Caco-2 (cell line): ENCODE results near the gene CDRT15. TPM values are rescaled to one million over a fixed set of nuclear protein-coding genes. Genes with fewer than 3 reads are reported as not detected.
"Not testable (repeated sequence)": the region's sequence is repeated elsewhere in the genome, so short reads cannot be mapped to it uniquely, and the experiment has no call there.

ENCODE experiments used
- BruUV-seq: library from RNA; stranded (reverse); fragments of 400-500 nt; replicated peaks from 2 replicates; lab custom pipeline; 2021; lab: Mats Ljungman, UMichigan
- CTCF ChIA-PET: fragments of 300-600 bp; sonication (Branson Sonifier 250); formaldehyde crosslinking; loops from one replicate; lab custom pipeline; 2022; ENCODE audit warnings: antibody characterized with exemption; lab: Charles Lee
- POLR2A ChIA-PET: fragments of 300-600 bp; sonication (Branson Sonifier 250); formaldehyde crosslinking; loops from one replicate; lab custom pipeline; 2022; ENCODE audit warnings: antibody characterized with exemption; lab: Charles Lee
- DNase-seq, 2 experiments: peaks; one replicate each; pipeline versions ENCODE4 v3.0.0 to v3.0.0-alpha.2; 2020 to 2022
- H3K27me3 ChIP-seq: replicated peaks from 2 replicates; pipeline ENCODE4 v1.6.0; 2011; ENCODE audit warnings: low read length; ENCODE audit not compliant: control insufficient read depth, insufficient read depth
- H3K36me3 ChIP-seq: 2 replicates; pipeline ENCODE4 v1.5.1; 2011; ENCODE audit warnings: low read length; ENCODE audit not compliant: control insufficient read depth, insufficient read depth
- H3K4me1 ChIP-seq: fragments of 250-450 bp; sonication (Bioruptor Pico); 2 replicates; pipeline ENCODE4 v1.5.1; 2020; ENCODE audit warnings: mild to moderate bottlenecking
- H3K4me3 ChIP-seq: 2 replicates; pipeline ENCODE4 v1.5.1; 2011; ENCODE audit warnings: low read depth, mild to moderate bottlenecking, control low read depth, low read length
- H3K9me3 ChIP-seq: fragments of 250-450 bp; sonication (Bioruptor Pico); 2 replicates; pipeline ENCODE4 v1.5.1; 2020; ENCODE audit warnings: mild to moderate bottlenecking, moderate library complexity
- H3K27ac Mint-ChIP-seq: one replicate; pipeline ENCODE4 v1.8.0; 2022; ENCODE audit warnings: mixed read lengths; ENCODE audit not compliant: unreplicated experiment
- H3K27me3 Mint-ChIP-seq: one replicate; pipeline ENCODE4 v1.8.0; 2022; ENCODE audit warnings: mixed read lengths; ENCODE audit not compliant: insufficient read depth, unreplicated experiment
- H3K36me3 Mint-ChIP-seq: one replicate; pipeline ENCODE4 v1.8.0; 2022; ENCODE audit warnings: mild to moderate bottlenecking, mixed read lengths; ENCODE audit not compliant: insufficient read depth, unreplicated experiment
- H3K4me1 Mint-ChIP-seq: one replicate; pipeline ENCODE4 v1.8.0; 2022; ENCODE audit warnings: low read depth, mixed read lengths; ENCODE audit not compliant: unreplicated experiment
- H3K4me3 Mint-ChIP-seq: one replicate; pipeline ENCODE4 v1.8.0; 2022; ENCODE audit warnings: mild to moderate bottlenecking, moderate library complexity, mixed read lengths; ENCODE audit not compliant: unreplicated experiment
- H3K9me3 Mint-ChIP-seq: one replicate; pipeline ENCODE4 v1.8.0; 2022; ENCODE audit warnings: mixed read lengths; ENCODE audit not compliant: unreplicated experiment
- CTCF ChIP-seq, 2 experiments: fragments of 200-600 bp in 1 of 2; IDR thresholded peaks; 1 replicate in 1 of 2; 2 replicates in 1 of 2; pipeline versions ENCODE4 v1.5.1 to v1.8.0; 2011 to 2022; ENCODE audit warnings: antibody characterized with exemption in 1 of 2, control low read depth in 1 of 2, inconsistent platforms in 1 of 2, low read depth in 1 of 2, low read length in 1 of 2, mild to moderate bottlenecking in 1 of 2, moderate library complexity in 1 of 2; ENCODE audit not compliant: insufficient read depth in 1 of 2, severe bottlenecking in 1 of 2, unreplicated experiment in 1 of 2
- intact Hi-C: fragments of 100-400 bp; cut with micrococcal nuclease; formaldehyde crosslinking; loops from one replicate; pipeline ENCODE4 v1.10.0; 2022; ENCODE audit not compliant: unreplicated experiment
- total RNA-seq: library from RNA; stranded (reverse); gene quantifications from 2 replicates; pipeline ENCODE4 v1.2.3, GENCODE V29; 2022

The CDRT15 gene
- total RNA-seq, 1 experiment from 2014 or later: not detected

GRCh38 chr17:14245002-14245401, 8.3 kb upstream of the CDRT15 start:
- H3K27me3 Mint-ChIP-seq: no peaks in the 10 kb centered on the region
- no peaks in the 10 kb centered on the region for H3K27me3 ChIP-seq
- intact Hi-C loops: no loop called here
- ChIA-PET CTCF (no interaction called here), POLR2A (no interaction called here)
- no peak overlapping the region for H3K4me3 ChIP-seq
- H3K4me3 Mint-ChIP-seq: no peak overlapping the region
- no peaks in the 10 kb centered on the region for H3K9me3 Mint-ChIP-seq
- no peak overlapping the region for H3K27ac Mint-ChIP-seq
- no peaks in the 10 kb centered on the region for H3K36me3 ChIP-seq
- H3K4me1 ChIP-seq: no peaks in the 10 kb centered on the region
- TF ChIP-seq CTCF (IDR thresholded peaks at IDR 0.05; ENCODE audit: insufficient read depth in 1 of 2, low read depth in 1 of 2, low read length in 1 of 2, severe bottlenecking in 1 of 2, unreplicated experiment in 1 of 2): no peak
- DNase-seq: peak; percentile 31 to 35
- BruUV-seq: no TSS peak
- no peaks in the 10 kb centered on the region for H3K9me3 ChIP-seq
- H3K36me3 Mint-ChIP-seq: no peaks in the 10 kb centered on the region
- no peaks in the 10 kb centered on the region for H3K4me1 Mint-ChIP-seq

GRCh38 chr17:14239271-14239670, 2.6 kb upstream of the CDRT15 start:
- H3K27ac Mint-ChIP-seq, intact Hi-C loops, H3K27me3 ChIP-seq, H3K4me1 ChIP-seq, H3K4me3 ChIP-seq, BruUV-seq, H3K9me3 Mint-ChIP-seq, POLR2A ChIA-PET, DNase-seq, H3K27me3 Mint-ChIP-seq, H3K4me1 Mint-ChIP-seq, H3K9me3 ChIP-seq, H3K36me3 Mint-ChIP-seq, H3K4me3 Mint-ChIP-seq, H3K36me3 ChIP-seq, CTCF ChIA-PET: not testable (repeated sequence)

GRCh38 chr17:14236032-14236431, 630 bp downstream of the CDRT15 start:
- H3K27ac Mint-ChIP-seq, H3K27me3 Mint-ChIP-seq, H3K4me3 Mint-ChIP-seq, H3K4me1 Mint-ChIP-seq, H3K27me3 ChIP-seq, H3K9me3 ChIP-seq, DNase-seq, intact Hi-C loops, POLR2A ChIA-PET, H3K9me3 Mint-ChIP-seq, BruUV-seq, CTCF ChIA-PET, H3K4me1 ChIP-seq, H3K36me3 Mint-ChIP-seq, H3K36me3 ChIP-seq, H3K4me3 ChIP-seq: not testable (repeated sequence)

GRCh38 chr17:14235047-14235446, 1.6 kb downstream of the CDRT15 start:
- H3K36me3 Mint-ChIP-seq, intact Hi-C loops, H3K4me3 Mint-ChIP-seq: not testable (repeated sequence)

GRCh38 chr17:14231187-14231586, 5.5 kb downstream of the CDRT15 start:
- H3K36me3 ChIP-seq, H3K4me3 ChIP-seq, H3K9me3 Mint-ChIP-seq, BruUV-seq, CTCF ChIA-PET, H3K9me3 ChIP-seq, POLR2A ChIA-PET, intact Hi-C loops, H3K4me1 ChIP-seq, H3K36me3 Mint-ChIP-seq, H3K27me3 Mint-ChIP-seq, H3K4me3 Mint-ChIP-seq, H3K4me1 Mint-ChIP-seq, H3K27me3 ChIP-seq: not testable (repeated sequence)
- DNase-seq: peak in 1 of 2 experiments; percentile 21
- peak overlapping the region; percentile 70 for H3K27ac Mint-ChIP-seq

More at GRCh38 chr17:14235047-14235446, 1.6 kb downstream of the CDRT15 start:
- H3K4me3 ChIP-seq, CTCF ChIA-PET, H3K36me3 ChIP-seq, H3K27me3 Mint-ChIP-seq, BruUV-seq, POLR2A ChIA-PET, H3K27ac Mint-ChIP-seq, H3K9me3 Mint-ChIP-seq, H3K9me3 ChIP-seq, DNase-seq, H3K27me3 ChIP-seq, H3K4me1 ChIP-seq, H3K4me1 Mint-ChIP-seq: not testable (repeated sequence)
